Measurements from ENCODE around the gene NRGN.
A peak's percentile ranks its signal among the peaks of the same experiment; 100 is the strongest.

Gene NRGN

DNA sequence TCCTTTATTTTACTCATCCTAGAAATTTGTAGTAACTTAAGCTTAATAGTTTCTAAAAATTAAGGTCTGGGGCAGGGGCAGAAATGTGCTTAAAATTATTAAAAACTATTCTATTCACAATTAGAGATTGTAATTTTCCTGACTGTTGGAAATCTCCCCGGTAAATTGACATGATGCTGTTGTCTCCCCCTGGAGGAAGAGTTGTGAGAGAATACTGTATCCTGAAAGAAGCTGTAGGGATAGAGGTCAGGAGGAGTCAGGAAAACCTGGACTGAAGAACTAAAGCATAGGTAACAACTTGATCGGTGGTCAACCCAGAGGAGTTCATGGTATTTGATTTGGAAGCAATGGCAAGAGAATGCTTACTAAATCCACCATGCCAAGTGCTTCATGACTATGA is 38.5 kb downstream of the NRGN start:
- no peak for DNase-seq (ENCODE audit: low read depth)
- TF ChIP-seq, protein P1, sequence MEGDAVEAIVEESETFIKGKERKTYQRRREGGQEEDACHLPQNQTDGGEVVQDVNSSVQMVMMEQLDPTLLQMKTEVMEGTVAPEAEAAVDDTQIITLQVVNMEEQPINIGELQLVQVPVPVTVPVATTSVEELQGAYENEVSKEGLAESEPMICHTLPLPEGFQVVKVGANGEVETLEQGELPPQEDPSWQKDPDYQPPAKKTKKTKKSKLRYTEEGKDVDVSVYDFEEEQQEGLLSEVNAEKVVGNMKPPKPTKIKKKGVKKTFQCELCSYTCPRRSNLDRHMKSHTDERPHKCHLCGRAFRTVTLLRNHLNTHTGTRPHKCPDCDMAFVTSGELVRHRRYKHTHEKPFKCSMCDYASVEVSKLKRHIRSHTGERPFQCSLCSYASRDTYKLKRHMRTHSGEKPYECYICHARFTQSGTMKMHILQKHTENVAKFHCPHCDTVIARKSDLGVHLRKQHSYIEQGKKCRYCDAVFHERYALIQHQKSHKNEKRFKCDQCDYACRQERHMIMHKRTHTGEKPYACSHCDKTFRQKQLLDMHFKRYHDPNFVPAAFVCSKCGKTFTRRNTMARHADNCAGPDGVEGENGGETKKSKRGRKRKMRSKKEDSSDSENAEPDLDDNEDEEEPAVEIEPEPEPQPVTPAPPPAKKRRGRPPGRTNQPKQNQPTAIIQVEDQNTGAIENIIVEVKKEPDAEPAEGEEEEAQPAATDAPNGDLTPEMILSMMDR (IDR thresholded peaks at IDR 0.05; ENCODE audit: control insufficient read depth, insufficient read depth, low read depth, low read length, missing control alignments) = peak; percentile 13
- H3K4me3 ChIP-seq (ENCODE audit: control insufficient read depth, low read depth, low read length) = no peak overlapping the region

DNA sequence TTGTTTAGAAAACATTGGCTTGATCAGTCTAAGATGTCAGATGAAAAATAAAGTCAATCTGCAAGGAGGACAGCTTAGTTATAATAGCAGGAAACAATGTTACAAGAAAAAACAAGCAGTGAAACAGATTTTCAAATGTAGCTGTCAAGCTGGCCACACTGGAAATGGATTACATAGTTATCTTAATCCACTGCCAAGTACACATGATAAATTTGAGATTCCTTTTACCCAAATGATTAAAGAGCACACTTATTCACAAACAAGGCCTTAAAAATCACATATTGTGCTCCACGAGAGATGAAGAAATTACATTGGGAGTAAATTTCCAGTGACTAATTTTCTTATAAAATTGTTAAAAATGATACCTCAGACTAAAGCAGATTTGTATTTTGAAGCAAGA is 39.8 kb downstream of the NRGN start:
- no peak for DNase-seq (ENCODE audit: low read depth)
- no peak overlapping the region for H3K4me3 ChIP-seq (ENCODE audit: control insufficient read depth, low read depth, low read length)
- TF ChIP-seq, protein P1 (IDR thresholded peaks at IDR 0.05; ENCODE audit: control insufficient read depth, insufficient read depth, low read depth, low read length, missing control alignments) = no peak

DNA sequence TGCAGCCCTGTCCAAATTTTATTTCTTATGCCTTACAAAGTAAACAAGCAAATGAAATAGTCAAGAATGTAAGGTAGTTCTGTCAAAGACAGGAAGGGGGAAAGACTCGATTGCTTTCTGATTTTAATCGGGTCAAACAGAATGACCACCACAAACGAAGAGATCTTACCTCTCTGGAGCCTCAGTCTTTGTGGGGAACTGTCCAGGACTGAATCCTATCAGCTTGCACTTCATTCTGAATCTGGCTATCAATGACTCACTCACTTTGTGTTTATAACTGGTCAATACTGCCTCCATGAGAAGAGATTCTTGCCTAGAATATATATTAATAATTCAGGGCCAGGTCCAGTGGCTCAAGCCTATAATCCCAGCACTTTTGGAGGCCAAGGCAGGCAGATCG is 43.3 kb downstream of the NRGN start:
- no peak for DNase-seq (ENCODE audit: low read depth)
- no peak overlapping the region for H3K4me3 ChIP-seq (ENCODE audit: control insufficient read depth, low read depth, low read length)
- TF ChIP-seq, protein P1 (IDR thresholded peaks at IDR 0.05; ENCODE audit: control insufficient read depth, insufficient read depth, low read depth, low read length, missing control alignments) = no peak

DNA sequence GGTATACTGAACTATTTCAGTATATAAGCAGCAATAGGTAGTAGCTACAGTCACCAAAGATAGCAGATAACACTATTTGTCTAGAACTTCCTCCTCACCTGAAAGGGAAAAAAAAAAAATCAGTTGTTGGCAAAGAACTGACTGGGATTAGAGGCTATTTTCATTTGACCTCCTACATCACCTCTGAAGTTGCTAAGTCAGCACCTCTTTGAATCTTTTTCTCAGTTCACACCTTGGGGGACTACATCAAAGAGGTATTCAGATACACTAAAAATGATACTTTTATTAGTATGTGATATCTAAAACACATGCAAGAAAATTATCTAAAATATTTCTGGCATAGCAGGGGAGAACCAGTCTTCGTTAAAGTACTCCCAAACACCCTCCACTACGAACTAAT is 44.3 kb downstream of the NRGN start:
- DNase-seq (ENCODE audit: low read depth) = no peak
- H3K4me3 ChIP-seq (ENCODE audit: control insufficient read depth, low read depth, low read length) = no peak overlapping the region
- TF ChIP-seq, protein P1 (IDR thresholded peaks at IDR 0.05; ENCODE audit: control insufficient read depth, insufficient read depth, low read depth, low read length, missing control alignments) = no peak

DNA sequence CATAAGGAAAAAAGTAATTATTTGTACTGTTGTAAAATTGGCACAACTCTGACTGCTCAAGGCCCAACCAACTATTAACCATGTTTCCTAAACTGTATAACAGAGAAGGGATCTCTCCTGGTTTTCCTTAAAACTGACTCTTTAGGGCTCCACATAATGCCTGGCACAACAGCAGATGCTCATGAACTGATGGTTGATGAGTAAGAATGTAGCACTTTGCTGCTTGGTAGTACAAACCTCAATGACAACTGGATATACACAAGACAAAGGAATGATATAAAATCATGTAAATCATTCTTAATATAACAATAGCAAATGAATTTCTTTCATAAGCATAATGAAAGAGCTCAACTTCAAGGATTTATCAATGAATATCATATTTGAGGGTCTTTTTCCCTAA is 48.8 kb downstream of the NRGN start:
- DNase-seq (ENCODE audit: low read depth) = no peak
- H3K4me3 ChIP-seq (ENCODE audit: control insufficient read depth, low read depth, low read length) = no peak overlapping the region
- TF ChIP-seq, protein P1 (IDR thresholded peaks at IDR 0.05; ENCODE audit: control insufficient read depth, insufficient read depth, low read depth, low read length, missing control alignments) = no peak

DNA sequence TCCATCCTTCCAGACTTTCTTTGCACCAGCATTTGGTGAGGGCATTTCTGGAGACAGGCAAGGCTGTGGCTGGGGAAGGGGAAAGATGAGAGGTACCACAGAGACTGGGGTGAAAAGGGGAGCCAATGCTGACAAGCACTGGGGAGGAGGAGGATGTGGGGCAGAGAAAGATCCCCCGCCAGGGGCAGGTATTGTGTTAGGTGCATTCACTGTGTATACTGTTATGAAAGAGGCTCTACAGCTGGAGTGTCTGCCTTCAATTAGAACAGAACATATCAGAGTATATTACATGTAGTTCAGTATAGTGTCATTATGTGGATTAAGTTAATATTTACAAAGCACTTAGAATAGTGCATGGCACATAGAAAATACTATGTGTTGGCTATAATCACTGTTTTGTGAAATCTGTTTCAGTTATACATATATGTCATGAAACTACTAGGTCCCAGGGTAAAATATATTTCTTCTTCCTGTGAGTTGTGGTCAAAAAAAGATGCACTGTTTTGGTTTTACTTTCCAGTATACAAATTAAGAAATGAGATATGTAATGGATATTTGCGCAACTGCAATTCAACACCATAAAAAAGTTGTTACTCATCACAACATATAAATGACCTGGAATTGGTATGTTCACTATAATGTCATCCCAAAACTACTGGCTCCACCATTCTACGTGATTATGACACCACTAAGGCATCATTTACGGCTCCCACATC is 52.0 kb downstream of the NRGN start:
- no peak overlapping the region for H3K4me3 ChIP-seq (ENCODE audit: control insufficient read depth, low read depth, low read length)
- TF ChIP-seq, protein P1 (IDR thresholded peaks at IDR 0.05; ENCODE audit: control insufficient read depth, insufficient read depth, low read depth, low read length, missing control alignments) = no peak
- DNase-seq (ENCODE audit: low read depth) = no peak
